Spleen (tissue), 11 donors: ENCODE measurements around the gene KIF1A. TPM values are rescaled to one million over a fixed set of nuclear protein-coding genes. Genes with fewer than 3 reads are reported as not detected.

Source experiments
- DNase-seq: peaks from one replicate; pipeline ENCODE4 v3.0.0-alpha.2; 2020
- H3K27ac ChIP-seq, 8 donors: fragments of 200-600 bp; sonication (generic) in 7 of 8; 1 replicate in 4 of 8; 2 replicates in 4 of 8; pipeline versions ENCODE4 v1.5.0 to v1.8.0; 2016 to 2021; ENCODE audit warnings: inconsistent platforms in 4 of 8, mild to moderate bottlenecking in 4 of 8, moderate library complexity in 1 of 8
- H3K27me3 ChIP-seq, 7 donors: fragments of 200-600 bp; sonication (generic) in 6 of 7; replicated peaks in 1 of 7; 1 replicate in 4 of 7; 2 replicates in 3 of 7; pipeline versions ENCODE4 v1.5.0 to v1.8.0; 2016 to 2021; ENCODE audit warnings: inconsistent platforms in 3 of 7, mild to moderate bottlenecking in 1 of 7
- H3K36me3 ChIP-seq, 6 donors: fragments of 200-600 bp; sonication (generic) in 5 of 6; 1 replicate in 4 of 6; 2 replicates in 2 of 6; pipeline versions ENCODE4 v1.5.0 to v1.8.0; 2016 to 2021; ENCODE audit warnings: inconsistent platforms in 2 of 6
- H3K4me1 ChIP-seq, 6 donors: fragments of 200-600 bp; sonication (generic) in 5 of 6; 1 replicate in 3 of 6; 2 replicates in 3 of 6; pipeline versions ENCODE4 v1.5.0 to v1.8.0; 2016 to 2021; ENCODE audit warnings: inconsistent platforms in 3 of 6
- H3K4me3 ChIP-seq, 8 donors: fragments of 200-600 bp; sonication (generic) in 7 of 8; 1 replicate in 4 of 8; 2 replicates in 4 of 8; pipeline versions ENCODE4 v1.5.0 to v1.8.0; 2016 to 2021; ENCODE audit warnings: inconsistent platforms in 4 of 8, mild to moderate bottlenecking in 4 of 8, moderate library complexity in 2 of 8
- H3K9me3 ChIP-seq, 8 donors: fragments of 200-600 bp; sonication (generic) in 7 of 8; 1 replicate in 4 of 8; 2 replicates in 4 of 8; pipeline versions ENCODE4 v1.5.0 to v1.8.0; 2016 to 2021; ENCODE audit warnings: inconsistent platforms in 4 of 8
- CTCF ChIP-seq, 11 experiments: fragments of 200-600 bp in 7 of 11; fragments of 450-650 bp in 4 of 11; sonication (generic) in 4 of 11; IDR thresholded peaks in 8 of 11; conservative IDR thresholded peaks in 3 of 11; 1 replicate in 7 of 11; 2 replicates in 4 of 11; pipeline versions ENCODE4 v1.4.0 to v1.8.0; 2016 to 2021; ENCODE audit warnings: antibody characterized with exemption in 11 of 11, inconsistent platforms in 4 of 11, mild to moderate bottlenecking in 1 of 11
- POLR2A ChIP-seq, 3 donors: fragments of 450-650 bp; IDR thresholded peaks; one replicate each; pipeline ENCODE4 v1.5.1; 2017; ENCODE audit warnings: antibody characterized with exemption in 3 of 3, mild to moderate bottlenecking in 1 of 3
- POLR2AphosphoS5 ChIP-seq, 3 donors: sonication (generic); formaldehyde crosslinking; IDR thresholded peaks; one replicate each; pipeline ENCODE4 v1.5.1; 2017; ENCODE audit warnings: antibody characterized with exemption in 3 of 3
- WGBS, 5 donors: extraction: QIAGEN DNeasy Blood & Tissue Kit in 3 of 5; methylation state at CpG; one replicate each; pipeline versions ENCODE4 v1.1.5 to v1.1.7; 2013 to 2018; 5-methylcytosine and 5-hydroxymethylcytosine counted together
- intact Hi-C: fragments of 100-400 bp; cut with DNase I; formaldehyde crosslinking; loops from one replicate; pipeline ENCODE4 v1.15.0; 2023; ENCODE audit warnings: low total_unique reads
- polyA plus RNA-seq, 3 donors: library from polyadenylated mRNA; stranded (reverse); fragments of 200-250 nt; gene quantifications; one replicate each; pipeline ENCODE4 v1.2.1, GENCODE V29; 2013
- total RNA-seq, 7 donors: library from RNA; depleted of rRNA in 3 of 7; stranded (reverse); fragments of >200 nt in 3 of 7; fragmentation: NEBNext Ultra II Directional in 4 of 7; extraction: Animal tissue kit (Norgen Biotek cat#: 25700) in 4 of 7; gene quantifications; one replicate each; pipeline versions ENCODE4 v1.1.0 to v1.2.1, GENCODE V29; 2016 to 2021
- donor health status: healthy with polysubstance abuse.
- donor health status: DM: no; HTN: no; CAD: no; lungs with moderate emphysema.
- donor health status: DM: no; HTN: no; CAD: no.
- donor health status: Bipolar disorder and iron deficiency.
- donor health status: healthy.
- donor health status: DM: no; HTN: no; CAD: no.
- donor health status: DM: yes; HTN: yes; CAD: no.

The KIF1A gene
- total and polyA plus RNA-seq, 10 donors: 0.02 to 2.0 (median 0.55) TPM; not detected in 1

DNA sequence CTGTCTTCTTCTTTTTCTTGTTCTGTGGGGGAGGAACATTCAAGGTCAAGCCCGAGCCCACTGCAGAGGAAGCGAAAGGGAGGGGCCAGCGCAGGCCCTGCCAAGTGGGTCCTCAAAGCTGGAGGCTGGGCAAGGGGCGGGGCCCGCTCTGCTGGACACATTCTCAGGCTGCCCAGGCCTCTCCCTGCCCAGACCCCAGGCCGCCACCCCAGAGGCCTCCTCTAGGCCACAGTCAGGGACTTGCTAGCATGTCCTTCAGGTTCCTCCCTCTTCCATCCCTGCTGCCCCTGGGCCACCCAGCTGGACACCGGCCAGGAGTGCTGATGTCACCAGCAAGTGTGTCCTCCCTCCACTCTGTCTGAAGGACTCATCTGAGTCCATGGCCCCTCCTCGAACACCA lies 44.1 kb downstream of the KIF1A start:
- TF ChIP-seq POLR2A (IDR thresholded peaks at IDR 0.05) (no peak), POLR2AphosphoS5 (IDR thresholded peaks at IDR 0.05) (peak in 1 of 3 donors; percentile 29)
- WGBS, 5 donors: 57 to 77% (median 67%) methylated on average over 7 to 8 of the region's 8 CpGs
- Histone ChIP-seq H3K27ac (no peak overlapping the region), H3K27me3 (peaks cover 0 to 6% (median 0%) of the 10 kb centered on the region in 7 donors), H3K36me3 (no peaks in the 10 kb centered on the region), H3K4me1 (peaks cover 0 to 13% (median 3%) of the 10 kb centered on the region in 6 donors), H3K9me3 (no peaks in the 10 kb centered on the region), H3K4me3 (no peak overlapping the region)
- no peak for DNase-seq
- intact Hi-C loops: no loop called here

DNA sequence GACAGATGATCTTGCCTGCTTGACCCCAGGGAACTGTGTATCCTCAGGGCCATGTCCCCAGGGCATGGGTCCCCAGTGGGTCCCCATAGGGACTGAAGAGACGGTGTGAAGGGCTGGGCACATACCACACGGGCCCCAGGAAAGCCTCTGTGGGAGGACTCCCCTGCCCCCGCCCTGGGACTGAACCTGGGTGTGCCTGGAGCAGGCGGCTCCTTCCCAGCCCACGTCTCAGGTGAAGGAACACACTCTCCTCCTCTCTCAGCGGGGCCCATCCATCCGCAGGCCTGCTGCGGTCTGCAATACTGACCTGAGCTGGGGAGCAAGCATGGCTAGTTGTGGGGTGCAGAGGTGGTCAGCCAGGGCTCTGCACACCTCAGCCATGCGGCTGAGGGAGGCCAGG lies 45.2 kb downstream of the KIF1A start:
- Histone ChIP-seq H3K36me3 (no peaks in the 10 kb centered on the region), H3K4me1 (peaks cover 0 to 13% (median 3%) of the 10 kb centered on the region in 6 donors), H3K27ac (no peak overlapping the region), H3K27me3 (no peaks in the 10 kb centered on the region), H3K9me3 (no peaks in the 10 kb centered on the region), H3K4me3 (no peak overlapping the region)
- TF ChIP-seq POLR2A (IDR thresholded peaks at IDR 0.05): no peak
- TF ChIP-seq CTCF (IDR thresholded peaks at IDR 0.05 in 8 of 11, conservative IDR thresholded peaks at IDR 0.05 in 3 of 11): no peak
- TF ChIP-seq POLR2AphosphoS5 (IDR thresholded peaks at IDR 0.05): no peak
- DNase-seq: no peak
- intact Hi-C loops: no loop called here
- WGBS, 5 donors: 72 to 92% (median 88%) methylated on average over 7 to 9 of the region's 9 CpGs

DNA sequence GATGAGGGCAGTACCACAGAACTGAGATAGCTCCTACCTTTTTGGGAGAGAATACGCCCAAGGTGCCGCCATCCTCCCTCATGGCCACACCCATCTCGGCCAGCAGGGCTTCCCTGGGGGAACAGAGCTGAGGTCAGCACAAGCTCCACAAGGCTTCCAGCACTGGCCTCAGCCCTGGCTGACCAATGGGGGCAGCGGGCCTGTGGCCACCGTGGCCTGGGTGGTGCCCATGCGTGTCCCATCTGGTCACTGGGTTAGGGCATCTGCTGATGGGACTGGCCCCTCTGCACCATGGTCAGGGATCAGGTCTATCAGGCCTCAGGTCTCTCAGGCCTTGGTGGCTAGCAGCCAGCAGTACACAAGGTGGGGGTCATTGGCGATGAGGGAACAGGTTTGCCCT lies 50.9 kb downstream of the KIF1A start:
- H3K36me3 ChIP-seq: no peaks in the 10 kb centered on the region
- WGBS, 5 donors: 86 to 97% (median 89%) methylated on average over 4 to 7 of the region's 7 CpGs
- no peaks in the 10 kb centered on the region for H3K9me3 ChIP-seq
- intact Hi-C loops: no loop called here
- H3K4me1 ChIP-seq: no peaks in the 10 kb centered on the region
- DNase-seq: no peak
- no peak for TF ChIP-seq POLR2AphosphoS5 (IDR thresholded peaks at IDR 0.05)
- TF ChIP-seq CTCF (IDR thresholded peaks at IDR 0.05 in 8 of 11, conservative IDR thresholded peaks at IDR 0.05 in 3 of 11): no peak
- no peak for TF ChIP-seq POLR2A (IDR thresholded peaks at IDR 0.05)
- no peak overlapping the region for H3K4me3 ChIP-seq
- H3K27ac ChIP-seq: no peak overlapping the region
- H3K27me3 ChIP-seq: peaks cover 0 to 4% (median 0%) of the 10 kb centered on the region in 7 donors

DNA sequence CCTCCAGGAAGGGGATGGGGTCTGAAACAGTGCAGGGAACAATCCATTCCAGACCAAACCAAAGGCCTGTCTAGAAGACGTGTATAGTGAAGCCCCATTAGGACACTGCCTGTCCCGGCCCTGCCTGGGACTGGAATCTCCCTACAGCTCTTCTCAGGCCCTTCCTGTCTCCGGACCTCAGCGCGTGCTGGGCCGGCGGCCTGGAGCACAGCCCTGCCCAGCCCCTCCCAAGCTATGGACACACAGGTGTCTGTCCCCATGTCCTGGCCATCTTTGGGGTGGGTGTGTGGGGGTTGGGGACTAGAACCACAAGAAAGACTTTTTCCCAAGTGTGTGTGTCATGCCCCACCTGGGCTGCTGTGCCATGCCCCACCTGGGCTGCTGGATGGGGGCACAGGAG lies 51.8 kb downstream of the KIF1A start:
- peaks cover 0 to 4% (median 0%) of the 10 kb centered on the region in 7 donors for H3K27me3 ChIP-seq
- intact Hi-C loops: no loop called here
- no peaks in the 10 kb centered on the region for H3K36me3 ChIP-seq
- WGBS, 5 donors: 71 to 100% (median 86%) methylated on average over 3 to 7 of the region's 7 CpGs
- no peaks in the 10 kb centered on the region for H3K4me1 ChIP-seq
- no peak for TF ChIP-seq POLR2A (IDR thresholded peaks at IDR 0.05)
- no peak for TF ChIP-seq CTCF (IDR thresholded peaks at IDR 0.05 in 8 of 11, conservative IDR thresholded peaks at IDR 0.05 in 3 of 11)
- H3K27ac ChIP-seq: no peak overlapping the region
- DNase-seq: no peak
- no peaks in the 10 kb centered on the region for H3K9me3 ChIP-seq
- H3K4me3 ChIP-seq: no peak overlapping the region

- DNase-seq: no peak
- TF ChIP-seq POLR2AphosphoS5 (IDR thresholded peaks at IDR 0.05): no peak
- TF ChIP-seq POLR2A (IDR thresholded peaks at IDR 0.05): no peak
- no peak for TF ChIP-seq CTCF (IDR thresholded peaks at IDR 0.05 in 8 of 11, conservative IDR thresholded peaks at IDR 0.05 in 3 of 11)
- H3K36me3 ChIP-seq: no peaks in the 10 kb centered on the region
- H3K27ac ChIP-seq: no peak overlapping the region
- H3K4me3 ChIP-seq: no peak overlapping the region
- no peaks in the 10 kb centered on the region for H3K9me3 ChIP-seq
- peaks cover 0 to 4% (median 0%) of the 10 kb centered on the region in 7 donors for H3K27me3 ChIP-seq
- 86 to 94% (median 88%) methylated on average over 1 to 5 of the region's 5 CpGs for whole genome bisulfite sequencing, 5 donors
- intact Hi-C loops: no loop called here
- no peaks in the 10 kb centered on the region for H3K4me1 ChIP-seq
Measured at GRCh38 chr2:240767341-240767740, 52.7 kb downstream of the KIF1A start.
